ENCODE results near the gene PGC. TPM values are rescaled to one million over a fixed set of nuclear protein-coding genes. Genes with fewer than 3 reads are reported as not detected.
A peak's percentile ranks its signal among the peaks of the same experiment; 100 is the strongest.

Gene PGC
- total RNA-seq, 1 experiment from 2014 or later = 0.20 TPM

DNA sequence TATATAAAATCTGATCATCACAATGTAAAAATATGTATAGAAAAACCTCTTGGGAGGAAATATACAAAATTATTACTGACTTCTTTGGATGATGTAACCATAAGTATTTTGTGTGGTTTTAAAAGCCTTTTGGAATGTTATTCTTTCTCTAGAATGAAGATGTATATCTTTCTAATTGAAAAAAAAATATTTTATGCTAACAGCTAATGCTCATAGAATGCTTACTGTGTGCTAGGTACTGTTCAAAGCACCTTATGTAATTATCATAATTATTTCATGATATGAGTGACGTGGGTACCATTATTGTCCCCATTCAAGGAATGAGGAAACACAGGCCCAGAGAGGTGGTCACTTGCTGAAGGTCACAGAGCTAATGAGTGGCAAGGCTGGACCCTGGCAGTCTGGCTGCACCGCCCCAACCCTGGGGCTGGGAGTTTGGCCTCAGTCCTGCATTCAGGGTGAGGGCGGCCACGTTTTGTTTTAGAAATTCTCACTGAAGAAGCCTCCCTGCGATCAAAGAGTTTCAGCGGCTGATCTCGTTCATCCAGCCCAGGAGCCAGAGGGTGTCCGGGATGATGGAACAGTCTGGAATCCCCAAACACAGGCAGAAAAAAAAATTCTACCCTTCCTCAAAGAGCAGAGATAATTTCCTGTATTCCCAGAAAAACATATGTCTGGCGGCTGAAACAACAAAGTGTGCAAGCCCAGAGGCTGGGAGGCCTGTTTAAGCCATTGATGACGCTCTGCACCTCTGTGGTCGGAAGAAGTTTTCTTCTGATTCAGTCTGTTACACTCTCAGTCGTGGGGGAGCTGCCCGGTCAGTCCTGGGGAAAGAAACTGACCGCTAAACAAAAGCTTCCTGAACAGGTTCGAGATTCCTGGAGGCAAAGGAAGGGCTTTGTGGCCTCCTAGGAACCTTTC, 49.1 kb downstream of the PGC start:
- no peak for DNase-seq (ENCODE audit: low spot score)

DNA sequence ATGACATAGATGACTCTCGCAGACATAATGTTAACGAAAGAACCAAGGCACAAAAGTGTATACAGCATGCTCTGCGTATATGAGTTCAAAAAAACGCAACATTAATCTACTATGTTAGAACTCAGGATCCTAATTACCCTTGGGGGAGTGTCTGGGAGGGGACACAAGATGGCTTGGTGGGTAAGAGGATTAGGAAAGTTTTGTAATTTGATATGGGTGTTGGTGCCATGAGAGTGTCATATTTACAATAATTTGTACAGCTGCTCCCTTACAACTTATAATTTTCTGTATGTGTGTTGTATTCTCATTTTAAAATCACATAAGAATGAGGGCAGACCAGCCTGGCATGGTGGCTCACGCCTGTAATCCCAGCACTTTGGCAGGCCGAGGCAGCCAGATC, 50.4 kb downstream of the PGC start:
- DNase-seq (ENCODE audit: low spot score) = no peak

DNA sequence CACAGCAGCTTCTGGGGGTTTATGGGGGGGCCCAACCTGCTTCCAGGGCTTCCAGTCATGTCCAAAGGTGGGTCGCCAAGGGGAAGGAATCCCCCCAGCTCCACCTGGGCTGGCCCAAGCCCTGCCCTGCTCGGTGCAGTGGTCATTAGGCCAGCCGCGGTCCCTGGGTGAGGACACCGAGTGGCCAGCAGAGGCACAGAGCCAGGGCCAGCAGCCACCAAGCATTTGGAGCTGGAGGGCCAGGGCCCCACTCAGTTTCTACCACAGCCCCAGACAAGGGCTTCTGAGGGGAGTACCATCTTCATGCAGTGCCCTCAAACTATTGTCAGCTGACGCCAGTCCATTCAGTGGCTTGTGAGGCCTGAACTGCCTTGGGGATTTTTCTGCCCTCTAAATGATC, 51.4 kb downstream of the PGC start:
- DNase-seq (ENCODE audit: low spot score) = no peak

DNA sequence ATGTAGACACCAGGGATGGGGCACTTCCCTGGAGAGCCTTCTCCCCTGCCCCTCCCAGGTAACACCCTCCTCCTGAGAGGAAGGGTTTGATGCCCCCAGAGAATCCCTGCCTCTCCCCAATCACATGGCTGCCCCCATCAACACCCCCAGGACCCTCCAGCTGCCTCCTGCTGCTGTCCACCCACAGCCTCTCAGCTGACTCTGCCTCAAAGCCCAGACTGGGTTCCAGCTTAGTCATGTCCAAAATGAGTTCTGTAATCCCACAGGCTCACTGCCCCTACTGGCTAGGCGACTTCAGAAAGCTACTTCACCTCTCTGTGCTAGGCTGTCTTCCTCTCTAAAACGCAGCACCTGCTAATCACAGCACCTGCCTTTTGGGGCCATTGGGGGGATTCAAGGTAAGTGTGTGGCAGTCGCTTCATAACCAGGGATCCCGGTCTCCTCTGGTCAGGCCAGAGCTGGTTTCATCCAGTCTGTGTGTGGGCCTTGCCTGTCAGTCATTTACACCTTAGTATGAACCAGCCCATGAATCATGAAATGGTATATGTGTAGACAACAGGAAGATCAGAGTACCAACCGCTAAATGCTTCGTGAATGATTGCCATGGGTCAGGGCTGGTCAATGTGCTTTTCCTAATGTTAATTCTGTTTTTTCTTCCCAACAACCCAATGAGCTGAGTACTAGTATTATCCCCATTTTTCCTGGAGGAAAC, 52.2 kb downstream of the PGC start:
- DNase-seq (ENCODE audit: low spot score) = no peak

DNA sequence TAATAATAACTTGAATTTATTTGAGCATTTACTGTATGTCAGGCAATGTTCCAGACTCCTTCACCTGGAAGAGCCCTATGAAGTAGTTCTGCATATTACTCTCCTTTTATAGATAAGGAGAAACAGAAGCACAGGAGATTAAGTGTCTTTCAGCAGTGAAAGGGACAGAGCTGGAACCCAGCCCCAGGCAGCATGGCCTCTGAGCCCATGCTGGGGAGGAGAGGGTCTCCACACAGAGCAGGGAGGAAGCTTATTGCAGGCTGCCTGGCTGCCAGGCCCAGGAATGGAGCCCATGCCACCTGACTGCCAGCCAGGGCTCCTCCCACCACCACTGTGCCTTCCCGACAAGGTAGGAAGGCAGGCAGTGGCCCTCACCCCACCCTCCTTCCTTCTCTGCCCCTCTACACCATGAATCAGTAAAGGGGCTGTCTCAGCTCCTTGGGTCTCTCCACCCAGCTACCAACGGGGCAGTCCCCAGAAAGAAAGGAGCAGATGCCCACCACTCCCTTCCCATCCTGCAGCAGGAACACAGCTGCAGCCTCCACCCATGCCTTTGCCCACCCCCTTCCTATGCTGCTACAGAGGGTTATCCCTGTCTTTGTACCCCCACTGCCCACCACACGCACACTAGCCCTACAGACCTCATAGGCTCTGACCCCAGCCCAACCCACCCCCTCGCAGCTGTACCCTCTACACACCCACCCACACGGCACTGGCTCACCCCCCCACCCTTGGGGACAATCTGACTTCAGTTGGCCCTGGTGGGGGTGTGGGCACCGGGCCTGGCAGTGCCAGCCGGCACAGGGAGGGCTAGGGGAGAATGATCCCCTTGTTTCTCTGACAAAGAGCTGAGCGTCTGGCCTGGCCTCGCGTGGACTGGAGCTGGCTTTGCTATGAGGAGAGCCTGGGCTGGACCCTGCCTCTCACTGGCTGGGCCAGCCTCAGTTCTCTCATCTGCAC, 53.6 kb downstream of the PGC start:
- no peak for DNase-seq (ENCODE audit: low spot score)

DNA sequence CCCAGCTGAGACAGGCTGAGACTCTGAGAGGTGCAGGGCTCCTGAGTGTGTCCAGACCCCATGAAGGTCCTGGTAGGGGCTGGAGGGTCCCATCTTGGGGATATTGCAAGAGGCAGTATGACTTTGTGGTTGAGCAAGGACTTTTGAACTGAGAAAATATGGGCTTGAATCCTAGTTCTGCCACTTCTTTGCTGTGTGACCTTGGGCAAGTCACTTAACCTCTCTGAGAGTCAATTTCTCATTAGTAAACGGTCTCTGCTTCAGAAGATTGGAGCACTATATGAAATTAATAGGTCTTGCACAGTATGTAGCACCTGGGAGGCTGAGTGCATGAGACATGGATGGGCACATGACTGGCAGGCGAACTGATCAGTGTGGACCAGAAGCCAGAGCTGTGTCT, 54.5 kb downstream of the PGC start:
- DNase-seq (ENCODE audit: low spot score) = no peak

DNA sequence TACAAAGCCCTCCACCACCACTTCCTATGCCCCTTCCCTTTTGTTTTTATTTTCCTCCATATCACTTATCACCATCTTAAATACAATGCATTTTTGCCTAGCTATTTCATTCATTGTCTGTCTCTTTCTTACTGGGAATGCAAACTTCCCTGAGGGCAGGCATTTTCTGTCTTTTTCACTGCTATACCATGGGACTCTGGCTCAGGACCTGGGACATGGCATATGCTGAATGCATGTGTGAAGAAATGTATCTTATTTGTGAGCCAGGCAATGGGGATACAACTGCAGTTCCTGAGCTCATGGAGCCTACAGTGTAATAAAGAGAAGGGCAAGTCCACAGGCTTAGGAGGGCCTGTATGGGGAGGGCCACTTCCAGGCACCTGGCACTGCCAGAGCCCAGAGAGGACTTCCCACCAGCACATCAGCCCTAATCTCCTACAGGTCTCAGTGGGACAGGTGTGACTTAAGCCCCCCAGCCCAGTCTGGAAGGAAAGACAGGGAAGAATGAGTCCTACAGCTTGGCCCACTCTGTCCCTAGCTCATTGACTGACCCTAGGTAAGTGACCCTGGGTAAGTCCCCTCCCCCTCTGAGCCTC, 55.0 kb downstream of the PGC start:
- DNase-seq (ENCODE audit: low spot score) = no peak

DNA sequence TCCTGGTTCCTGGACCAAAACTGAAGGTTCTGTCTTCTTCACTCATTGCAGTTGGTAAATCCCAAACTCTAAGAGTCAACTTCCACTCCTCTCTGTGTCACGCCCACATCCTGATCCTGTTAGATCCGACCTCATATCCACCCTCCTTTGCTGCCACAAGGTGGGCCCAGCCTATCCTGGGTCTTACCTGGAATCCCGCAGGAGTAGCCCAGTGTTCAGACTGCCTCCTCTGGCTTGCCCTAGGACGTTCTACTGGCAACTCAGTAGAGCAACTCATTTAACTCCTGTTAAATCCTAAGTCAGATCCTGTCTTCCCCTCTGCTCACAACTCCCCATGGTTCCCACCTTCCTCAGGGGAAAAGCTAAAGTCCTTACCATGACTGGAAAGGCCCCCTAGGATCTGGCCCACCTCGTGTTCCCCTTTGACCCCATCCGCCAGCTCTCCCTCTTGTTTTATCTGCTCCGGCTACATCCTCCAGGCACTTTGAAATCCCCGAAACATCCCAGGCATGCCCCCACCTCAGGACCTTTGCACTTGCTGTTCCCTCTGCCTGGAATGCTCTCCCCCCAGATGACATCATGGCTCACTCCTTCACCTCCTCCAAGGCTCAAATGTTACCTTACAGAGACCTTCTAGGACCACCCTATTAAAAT, 55.6 kb downstream of the PGC start:
- DNase-seq (ENCODE audit: low spot score) = no peak

DNA sequence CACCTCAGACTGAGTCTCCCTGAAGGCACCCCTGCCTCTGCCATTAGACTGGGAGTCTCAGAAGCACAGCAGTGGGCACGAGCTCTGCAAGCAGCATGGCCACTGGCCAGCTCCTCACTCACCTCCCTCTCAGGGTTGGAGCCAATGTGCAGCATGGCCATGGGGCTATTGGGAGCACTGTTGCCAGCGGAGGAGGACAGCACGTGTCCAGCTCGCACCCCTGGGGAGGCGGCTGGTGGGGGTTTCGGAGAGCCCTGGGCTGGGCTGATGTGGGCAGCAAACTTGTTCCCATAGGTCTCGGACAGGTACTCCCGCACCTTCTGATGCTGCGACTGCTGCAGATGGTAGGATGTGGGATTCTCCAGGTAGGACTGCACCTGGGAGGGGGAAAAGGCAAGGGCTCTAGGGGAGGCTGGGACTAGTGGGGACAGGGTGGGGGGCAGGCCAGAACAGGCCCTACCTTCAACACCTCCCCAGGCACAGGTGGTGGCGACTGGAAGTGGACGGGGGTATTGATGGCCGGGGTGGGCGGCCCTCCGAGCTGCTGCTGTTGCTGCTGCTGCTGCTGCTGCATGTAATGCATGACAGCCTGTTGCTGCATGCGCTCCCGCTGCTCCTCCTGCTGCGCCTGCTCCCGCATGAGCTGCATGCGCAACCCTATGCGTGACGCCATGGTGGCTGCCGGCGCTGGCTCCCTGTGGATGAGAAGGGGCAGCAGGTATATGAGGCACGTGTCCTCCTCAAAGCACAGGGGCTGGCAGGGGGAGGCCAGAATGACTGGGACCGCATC, 56.5 kb downstream of the PGC start:
- DNase-seq (ENCODE audit: low spot score) = no peak

DNA sequence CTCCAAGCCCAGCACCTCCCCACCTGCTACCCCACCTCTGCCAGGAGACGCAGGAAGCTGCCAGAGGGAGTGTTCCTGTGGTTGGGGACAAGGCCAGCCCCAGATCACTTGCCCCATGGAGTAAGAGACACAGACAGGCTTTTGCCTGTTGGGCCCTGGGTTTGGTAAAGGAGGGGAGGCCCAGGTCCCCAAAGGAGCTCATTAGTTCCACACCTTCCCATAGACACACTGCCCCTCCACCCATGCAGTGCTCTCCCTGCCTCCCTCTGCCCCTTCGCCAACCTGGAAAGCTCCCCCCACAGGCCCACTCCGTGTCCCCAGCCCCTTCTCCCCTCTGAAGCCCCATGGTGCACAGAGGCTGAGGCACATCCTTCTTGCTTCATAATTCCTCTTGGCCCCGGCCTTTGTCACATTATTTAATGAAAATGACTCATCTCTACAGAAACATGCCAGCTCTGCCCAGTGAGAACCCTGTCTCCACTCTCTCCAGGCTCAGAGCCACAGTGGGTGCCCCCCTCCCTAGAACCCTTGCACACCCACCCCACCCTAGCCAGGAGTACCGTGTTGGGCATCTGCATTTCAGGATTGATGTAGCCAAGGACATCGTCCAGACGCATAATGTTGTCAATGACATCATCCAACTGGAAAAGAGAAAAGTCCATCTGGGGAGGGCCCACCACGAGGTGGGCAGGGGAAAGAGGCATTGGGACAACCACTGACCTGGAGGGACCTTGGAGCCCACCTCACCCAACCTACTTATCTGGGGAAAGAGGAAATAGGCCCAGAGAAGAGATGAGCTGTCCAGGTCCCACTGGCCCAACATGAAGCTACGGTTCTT, 57.8 kb downstream of the PGC start:
- DNase-seq (ENCODE audit: low spot score) = no peak

DNA sequence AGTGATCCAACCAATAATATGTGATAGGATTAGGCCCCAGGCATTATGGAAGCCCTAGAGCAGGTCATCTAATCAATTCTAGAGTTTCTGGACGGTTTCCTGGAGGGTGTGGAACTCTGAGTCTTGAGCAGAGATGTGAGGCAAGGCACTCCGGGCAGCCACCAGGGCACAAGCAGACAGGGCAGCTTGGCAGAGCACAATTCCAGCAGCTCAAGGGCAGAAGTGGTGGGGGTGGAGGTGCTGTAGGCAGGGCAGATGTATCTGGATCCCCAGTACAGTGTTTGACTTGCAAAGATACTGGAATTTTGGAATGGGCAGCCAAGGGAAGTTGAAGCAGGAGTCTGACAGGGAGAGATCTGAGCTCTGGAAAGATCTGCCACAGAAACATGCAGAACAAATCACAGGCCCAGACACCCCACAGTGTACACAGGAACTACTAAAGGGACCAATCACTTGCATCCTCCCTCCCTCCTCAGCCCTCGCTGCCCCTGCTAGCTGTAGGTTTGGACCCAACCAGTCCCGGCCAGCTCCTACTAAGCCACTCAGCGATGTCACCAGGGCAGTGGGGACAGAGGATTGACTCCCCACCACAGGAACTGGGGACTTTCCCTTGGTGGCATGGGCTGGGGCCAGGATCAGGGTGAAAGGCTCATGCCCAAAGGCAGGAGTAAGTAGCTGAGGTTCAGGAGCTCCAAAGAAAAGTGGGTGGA, 58.8 kb downstream of the PGC start:
- no peak for DNase-seq (ENCODE audit: low spot score)

DNA sequence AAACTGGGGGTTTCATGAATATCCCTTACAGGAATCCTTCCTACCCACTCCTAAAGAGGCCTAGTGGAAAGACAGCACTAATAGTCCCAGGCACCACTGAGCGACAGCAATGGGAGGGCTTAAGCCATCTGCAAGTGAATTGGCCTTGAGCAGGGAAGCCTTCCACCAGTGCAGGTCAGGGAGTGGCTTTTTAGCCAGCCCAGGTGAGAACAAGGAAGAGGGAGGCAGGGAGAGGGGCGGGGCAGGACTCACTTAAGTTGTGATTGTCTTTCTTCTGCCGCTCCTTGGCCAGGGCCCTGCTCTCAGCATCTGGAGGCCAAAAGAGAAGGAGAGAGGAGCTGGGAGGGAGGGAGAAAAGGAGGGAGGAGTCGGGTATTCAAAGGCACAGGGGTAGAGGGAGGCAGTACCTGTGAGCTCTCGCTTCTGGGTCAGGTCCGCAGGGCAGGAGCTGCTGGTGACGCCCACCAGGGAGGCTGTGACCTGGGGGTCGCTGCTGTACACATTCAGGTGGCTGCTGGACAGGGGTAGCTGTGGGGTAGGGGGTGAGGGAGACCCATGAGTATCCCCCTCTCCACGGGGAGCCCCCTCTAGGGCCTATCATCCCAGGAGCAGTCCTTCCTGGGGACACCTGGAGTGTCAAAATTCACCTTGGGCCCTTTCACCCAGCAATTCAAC, 59.6 kb downstream of the PGC start:
- DNase-seq (ENCODE audit: low spot score) = peak; percentile 26

Small RNAs within 50 kb of the gene (small RNA-seq; reads per million reads assigned to genes)
- not detected for gene AL365205.2
- not detected for gene AL365205.3

Other genes starting within 250 kb of the PGC start
- 17.2 and 18.4 TPM in 2 replicates for gene FOXP4, start 201.0 kb downstream of the PGC start, total RNA-seq (2014; rRNA removed; shearing (Covaris generic))
- 0.36 and 1.5 TPM in 2 replicates for gene MDFI, start 108.9 kb downstream of the PGC start, total RNA-seq (2014; rRNA removed; shearing (Covaris generic))
- gene TFEB, start 11.8 kb downstream of the PGC start, total RNA-seq (2014; rRNA removed; shearing (Covaris generic)) = 24.0 and 24.1 TPM in 2 replicates
- gene FRS3, start 32.5 kb upstream of the PGC start, total RNA-seq (2014; rRNA removed; shearing (Covaris generic)) = 3.4 and 3.9 TPM in 2 replicates
- gene PRICKLE4, start 33.4 kb upstream of the PGC start, total RNA-seq (2014; rRNA removed; shearing (Covaris generic)) = 16.0 and 16.9 TPM in 2 replicates
- 83.4 and 86.2 TPM in 2 replicates for gene TOMM6, start 40.3 kb upstream of the PGC start, total RNA-seq (2014; rRNA removed; shearing (Covaris generic))
- 2.0 and 2.9 TPM in 2 replicates for gene USP49, start 148.0 kb upstream of the PGC start, total RNA-seq (2014; rRNA removed; shearing (Covaris generic))
- 18.3 and 25.4 TPM in 2 replicates for gene MED20, start 173.7 kb upstream of the PGC start, total RNA-seq (2014; rRNA removed; shearing (Covaris generic))
- gene BYSL, start 174.1 kb upstream of the PGC start, total RNA-seq (2014; rRNA removed; shearing (Covaris generic)) = 40.7 and 53.9 TPM in 2 replicates
- 70.5 and 79.7 TPM in 2 replicates for gene CCND3, start 194.4 kb upstream of the PGC start, total RNA-seq (2014; rRNA removed; shearing (Covaris generic))

Data from HT-29 (cell line).